Measurements from ENCODE around the gene FAM13A.

- no peak for TF ChIP-seq SUZ12 (IDR thresholded peaks at IDR 0.05; ENCODE audit: low read depth, low read length)
- no peak for TF ChIP-seq DZIP1 (CRISPR knock-in tag; IDR thresholded peaks at IDR 0.05)
- TF ChIP-seq FOXK1 (CRISPR knock-in tag; IDR thresholded peaks at IDR 0.05; ENCODE audit: borderline replicate concordance, low read depth): no peak
- no peak for TF ChIP-seq PRDM15 (CRISPR knock-in tag; IDR thresholded peaks at IDR 0.05)
- TF ChIP-seq NBN (conservative IDR thresholded peaks at IDR 0.05): no peak
- TF ChIP-seq ZMYM2 (CRISPR knock-in tag; IDR thresholded peaks at IDR 0.05): no peak
- no peak for TF ChIP-seq CTCF (CRISPR knock-in tag; IDR thresholded peaks at IDR 0.05)
- no peak for TF ChIP-seq ETV5 (CRISPR knock-in tag; IDR thresholded peaks at IDR 0.05; ENCODE audit: borderline replicate concordance)
- TF ChIP-seq NFYB (CRISPR knock-in tag; IDR thresholded peaks at IDR 0.05): no peak
- TF ChIP-seq KMT2A (CRISPR knock-in tag; IDR thresholded peaks at IDR 0.05): no peak
- TF ChIP-seq REST (IDR thresholded peaks at IDR 0.05; ENCODE audit: borderline replicate concordance in 1 of 2, low read depth in 1 of 2, low read length in 2 of 2): no peak
Measured at GRCh38 chr4:88989990-88990389, 67.0 kb downstream of the FAM13A start.
